ENCODE results near the gene MKRN2OS.

- no peak for TF ChIP-seq POLR2A (IDR thresholded peaks at IDR 0.05)
- TF ChIP-seq, protein P1, sequence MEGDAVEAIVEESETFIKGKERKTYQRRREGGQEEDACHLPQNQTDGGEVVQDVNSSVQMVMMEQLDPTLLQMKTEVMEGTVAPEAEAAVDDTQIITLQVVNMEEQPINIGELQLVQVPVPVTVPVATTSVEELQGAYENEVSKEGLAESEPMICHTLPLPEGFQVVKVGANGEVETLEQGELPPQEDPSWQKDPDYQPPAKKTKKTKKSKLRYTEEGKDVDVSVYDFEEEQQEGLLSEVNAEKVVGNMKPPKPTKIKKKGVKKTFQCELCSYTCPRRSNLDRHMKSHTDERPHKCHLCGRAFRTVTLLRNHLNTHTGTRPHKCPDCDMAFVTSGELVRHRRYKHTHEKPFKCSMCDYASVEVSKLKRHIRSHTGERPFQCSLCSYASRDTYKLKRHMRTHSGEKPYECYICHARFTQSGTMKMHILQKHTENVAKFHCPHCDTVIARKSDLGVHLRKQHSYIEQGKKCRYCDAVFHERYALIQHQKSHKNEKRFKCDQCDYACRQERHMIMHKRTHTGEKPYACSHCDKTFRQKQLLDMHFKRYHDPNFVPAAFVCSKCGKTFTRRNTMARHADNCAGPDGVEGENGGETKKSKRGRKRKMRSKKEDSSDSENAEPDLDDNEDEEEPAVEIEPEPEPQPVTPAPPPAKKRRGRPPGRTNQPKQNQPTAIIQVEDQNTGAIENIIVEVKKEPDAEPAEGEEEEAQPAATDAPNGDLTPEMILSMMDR (IDR thresholded peaks at IDR 0.05) = no peak
Observed at GRCh38 chr3:12579456-12579855, 34.2 kb upstream of the MKRN2OS start.

All from adrenal gland (tissue), 5 donors.